GM23338 (cell line): ENCODE measurements around the gene MAMLD1. TPM values are rescaled to one million over a fixed set of nuclear protein-coding genes. Genes with fewer than 3 reads are reported as not detected.

Source experiments
- ATAC-seq: fragments of 200-7000 bp; cut with Tn5 transposase; 3 replicates; pipeline ENCODE4 v1.9.1; 2020
- DNase-seq: peaks from one replicate; pipeline ENCODE4 v3.0.0-alpha.2; 2015; ENCODE audit warnings: low spot score
- H2AFZ ChIP-seq: fragments of 200-600 bp; sonication (generic); 2 replicates; pipeline ENCODE4 v1.8.0; 2016; ENCODE audit warnings: antibody characterized with exemption, mild to moderate bottlenecking, moderate library complexity
- H3F3A ChIP-seq: fragments of 200-600 bp; sonication (generic); replicated peaks from 2 replicates; pipeline ENCODE4 v1.8.0; 2017; ENCODE audit warnings: antibody characterized with exemption, mixed run types, low read depth
- H3K27ac ChIP-seq: fragments of 200-600 bp; sonication (generic); 2 replicates; pipeline ENCODE4 v1.6.1; 2016; ENCODE audit warnings: low read depth
- H3K27me3 ChIP-seq: fragments of 200-600 bp; sonication (generic); 2 replicates; pipeline ENCODE4 v1.8.0; 2016; ENCODE audit warnings: mild to moderate bottlenecking, mixed run types, moderate library complexity; ENCODE audit not compliant: insufficient read depth
- H3K36me3 ChIP-seq: fragments of 200-600 bp; sonication (generic); 2 replicates; pipeline ENCODE4 v1.8.0; 2016; ENCODE audit warnings: mild to moderate bottlenecking; ENCODE audit not compliant: insufficient read depth
- H3K4me1 ChIP-seq: fragments of 200-600 bp; sonication (generic); 2 replicates; pipeline ENCODE4 v1.8.0; 2016; ENCODE audit warnings: mild to moderate bottlenecking, moderate library complexity; ENCODE audit not compliant: insufficient read depth
- H3K4me2 ChIP-seq: fragments of 200-600 bp; sonication (generic); 2 replicates; pipeline ENCODE4 v1.7.1; 2017; ENCODE audit warnings: mixed run types
- H3K4me3 ChIP-seq: fragments of 200-600 bp; sonication (generic); 2 replicates; pipeline ENCODE4 v1.6.1; 2016; ENCODE audit warnings: mixed run types
- H3K79me2 ChIP-seq: fragments of 200-600 bp; sonication (generic); replicated peaks from 2 replicates; pipeline ENCODE4 v1.8.0; 2017; ENCODE audit warnings: mild to moderate bottlenecking; ENCODE audit not compliant: insufficient read depth
- H3K9me2 ChIP-seq: fragments of 200-600 bp; sonication (generic); 2 replicates; pipeline ENCODE4 v1.8.0; 2017; ENCODE audit not compliant: insufficient read depth
- H4K20me1 ChIP-seq: fragments of 200-600 bp; sonication (generic); replicated peaks from 2 replicates; pipeline ENCODE4 v1.8.0; 2017; ENCODE audit warnings: mild to moderate bottlenecking; ENCODE audit not compliant: insufficient read depth
- H3K27ac Mint-ChIP-seq: 2 replicates; pipeline ENCODE4 v1.8.0; 2020; ENCODE audit warnings: inconsistent platforms, mild to moderate bottlenecking, moderate library complexity, mixed read lengths
- H3K27me3 Mint-ChIP-seq: 3 replicates; pipeline ENCODE4 v1.8.0; 2022; ENCODE audit warnings: low read depth, mild to moderate bottlenecking, moderate library complexity, mixed read lengths, inconsistent platforms; ENCODE audit not compliant: insufficient read depth, poor library complexity
- H3K36me3 Mint-ChIP-seq: 3 replicates; pipeline ENCODE4 v1.8.0; 2021; ENCODE audit warnings: low read depth, mild to moderate bottlenecking, inconsistent platforms, moderate library complexity, mixed read lengths
- H3K4me1 Mint-ChIP-seq: 3 replicates; pipeline ENCODE4 v1.8.0; 2020; ENCODE audit warnings: mild to moderate bottlenecking, inconsistent platforms, mixed read lengths
- H3K4me3 Mint-ChIP-seq: 3 replicates; pipeline ENCODE4 v1.8.0; 2021; ENCODE audit warnings: moderate library complexity, mild to moderate bottlenecking, inconsistent platforms, mixed read lengths
- H3K9me3 Mint-ChIP-seq: 3 replicates; pipeline ENCODE4 v1.8.0; 2020; ENCODE audit warnings: moderate library complexity, mild to moderate bottlenecking, inconsistent platforms, mixed read lengths
- CREB1 ChIP-seq: fragments of 250-450 bp; sonication (Bioruptor Pico); IDR thresholded peaks from 2 replicates; pipeline ENCODE4 v1.5.0; 2020; ENCODE audit warnings: low read depth, mild to moderate bottlenecking, moderate library complexity
- EZH2 ChIP-seq: fragments of 200-600 bp; sonication (generic); IDR thresholded peaks from one replicate; pipeline ENCODE4 v1.8.0; 2017; ENCODE audit warnings: antibody characterized with exemption, mild to moderate bottlenecking, low read depth; ENCODE audit not compliant: unreplicated experiment
- EZH2phosphoT487 ChIP-seq: fragments of 200-600 bp; sonication (generic); IDR thresholded peaks from one replicate; pipeline ENCODE4 v1.8.1; 2018; ENCODE audit warnings: antibody characterized with exemption; ENCODE audit not compliant: unreplicated experiment
- JUNB ChIP-seq: IDR thresholded peaks from one replicate; pipeline ENCODE4 v1.6.1; 2016; ENCODE audit warnings: antibody characterized with exemption; ENCODE audit not compliant: unreplicated experiment
- POLR2AphosphoS5 ChIP-seq: IDR thresholded peaks from 2 replicates; pipeline ENCODE4 v1.6.1; 2016; ENCODE audit warnings: antibody characterized with exemption, low read depth
- STAT1 ChIP-seq: IDR thresholded peaks from one replicate; pipeline ENCODE4 v1.6.1; 2016; ENCODE audit warnings: antibody characterized with exemption; ENCODE audit not compliant: unreplicated experiment
- ZNF114 ChIP-seq: fragments of 250-450 bp; sonication (Bioruptor Pico); IDR thresholded peaks from 2 replicates; pipeline ENCODE4 v1.5.0; 2020; ENCODE audit warnings: mild to moderate bottlenecking, moderate library complexity
- polyA plus RNA-seq: library from polyadenylated mRNA; unstranded; fragments of >200 nt; fragmentation: Nextera tagmentation; extraction: Ambion mirVana; gene quantifications from 2 replicates; pipeline ENCODE4 v1.2.1, GENCODE V29; 2016
- total RNA-seq: library from RNA; depleted of rRNA; stranded (reverse); fragments of >200 nt; shearing (Covaris generic); gene quantifications from 2 replicates; pipeline ENCODE4 v1.2.3, GENCODE V29; 2014
- TF ChIP-seq, protein P1 (sequence below), 2 experiments: fragments of 200-600 bp in 1 of 2; sonication (generic) in 1 of 2; conservative IDR thresholded peaks; 2 replicates each; pipeline versions ENCODE4 v1.5.1 to v1.6.1; 2016 to 2017; ENCODE audit warnings: antibody characterized with exemption in 2 of 2, low read depth in 2 of 2, mild to moderate bottlenecking in 2 of 2, moderate library complexity in 1 of 2
- TF ChIP-seq, protein P2 (sequence below): IDR thresholded peaks from one replicate; pipeline ENCODE4 v1.6.1; 2018; ENCODE audit warnings: antibody characterized with exemption; ENCODE audit not compliant: unreplicated experiment
- TF ChIP-seq, protein P3 (sequence below): IDR thresholded peaks from 2 replicates; pipeline ENCODE4 v1.6.1; 2016; ENCODE audit warnings: antibody characterized with exemption

MAMLD1 gene
- total and polyA plus RNA-seq, 2 experiments from 2014 or later, result 0.13 to 0.21 TPM

DNA sequence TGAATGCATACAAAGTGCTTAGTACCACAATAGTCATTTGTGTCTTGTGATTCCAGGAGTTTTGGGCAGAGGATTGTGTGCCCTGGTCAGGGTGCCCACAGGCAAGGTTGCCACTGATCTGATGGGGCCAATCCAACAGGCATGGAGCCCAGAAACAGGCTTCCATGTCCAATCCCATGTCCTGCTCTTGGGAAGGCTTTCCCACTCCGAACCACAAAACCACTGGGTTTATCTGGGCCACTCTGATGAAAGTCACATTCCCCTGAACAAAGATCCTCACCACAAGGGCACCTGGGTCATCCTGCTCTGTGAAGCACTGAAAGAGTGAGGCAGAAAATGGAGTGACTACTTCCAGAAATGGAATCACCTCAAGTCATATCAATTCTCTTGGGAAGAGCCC, 96.9 kb downstream of the MAMLD1 start:
- H3K36me3 ChIP-seq, result no peaks in the 10 kb centered on the region
- Mint-ChIP-seq H3K36me3 (no peaks in the 10 kb centered on the region), H3K27ac (no peak overlapping the region), H3K27me3 (no peaks in the 10 kb centered on the region), H3K9me3 (no peaks in the 10 kb centered on the region), H3K4me1 (no peaks in the 10 kb centered on the region), H3K4me3 (no peak overlapping the region)
- no peak for TF ChIP-seq POLR2AphosphoS5
- H3K27ac ChIP-seq, result no peak overlapping the region
- H2AFZ ChIP-seq, result no peak overlapping the region
- H3K79me2 ChIP-seq, result no peaks in the 10 kb centered on the region
- H3F3A ChIP-seq, result no peaks in the 10 kb centered on the region
- H3K9me2 ChIP-seq, result no peaks in the 10 kb centered on the region
- H3K4me3 ChIP-seq, result no peak overlapping the region
- ATAC-seq (no peak), DNase-seq (no peak)
- no peak overlapping the region for H3K4me2 ChIP-seq
- no peaks in the 10 kb centered on the region for H3K4me1 ChIP-seq
- H3K27me3 ChIP-seq, result no peaks in the 10 kb centered on the region
- H4K20me1 ChIP-seq, result no peaks in the 10 kb centered on the region

DNA sequence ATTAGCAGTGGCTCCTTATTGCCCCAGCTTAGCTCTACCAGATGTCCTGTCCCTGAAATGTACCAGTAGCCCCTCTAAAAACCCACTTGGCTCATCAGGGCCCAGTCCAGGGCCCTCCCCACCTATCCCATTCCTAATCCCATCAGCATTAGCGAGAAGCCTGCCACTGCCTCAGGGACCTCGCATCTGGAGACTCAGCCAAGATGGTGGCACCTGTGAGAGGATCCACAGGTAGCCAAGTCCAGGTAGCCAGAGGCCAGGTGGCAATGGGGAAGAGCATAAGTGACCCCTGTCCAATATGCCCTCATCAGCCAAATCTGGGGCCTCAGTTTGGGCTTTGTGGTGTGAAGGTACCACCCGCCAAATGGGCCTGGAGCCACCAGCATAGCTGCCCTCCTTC, 97.7 kb downstream of the MAMLD1 start:
- no peak for ATAC-seq
- H3K36me3 ChIP-seq, result no peaks in the 10 kb centered on the region
- H3K4me3 ChIP-seq, result no peak overlapping the region
- H3K27me3 Mint-ChIP-seq, result peaks cover 3% of the 10 kb centered on the region
- no peaks in the 10 kb centered on the region for H3K4me1 ChIP-seq
- no peak overlapping the region for H2AFZ ChIP-seq
- H3K4me2 ChIP-seq, result no peak overlapping the region
- no peaks in the 10 kb centered on the region for H3K79me2 ChIP-seq
- H3K4me1 Mint-ChIP-seq, result no peaks in the 10 kb centered on the region
- H3K36me3 Mint-ChIP-seq, result no peaks in the 10 kb centered on the region
- no peaks in the 10 kb centered on the region for H3F3A ChIP-seq
- no peak overlapping the region for H3K27ac Mint-ChIP-seq
- H4K20me1 ChIP-seq, result no peaks in the 10 kb centered on the region
- H3K4me3 Mint-ChIP-seq, result no peak overlapping the region
- no peak overlapping the region for H3K27ac ChIP-seq
- no peaks in the 10 kb centered on the region for H3K9me3 Mint-ChIP-seq
- no peaks in the 10 kb centered on the region for H3K27me3 ChIP-seq
- no peaks in the 10 kb centered on the region for H3K9me2 ChIP-seq
- no peak for DNase-seq
- TF ChIP-seq, protein P1, sequence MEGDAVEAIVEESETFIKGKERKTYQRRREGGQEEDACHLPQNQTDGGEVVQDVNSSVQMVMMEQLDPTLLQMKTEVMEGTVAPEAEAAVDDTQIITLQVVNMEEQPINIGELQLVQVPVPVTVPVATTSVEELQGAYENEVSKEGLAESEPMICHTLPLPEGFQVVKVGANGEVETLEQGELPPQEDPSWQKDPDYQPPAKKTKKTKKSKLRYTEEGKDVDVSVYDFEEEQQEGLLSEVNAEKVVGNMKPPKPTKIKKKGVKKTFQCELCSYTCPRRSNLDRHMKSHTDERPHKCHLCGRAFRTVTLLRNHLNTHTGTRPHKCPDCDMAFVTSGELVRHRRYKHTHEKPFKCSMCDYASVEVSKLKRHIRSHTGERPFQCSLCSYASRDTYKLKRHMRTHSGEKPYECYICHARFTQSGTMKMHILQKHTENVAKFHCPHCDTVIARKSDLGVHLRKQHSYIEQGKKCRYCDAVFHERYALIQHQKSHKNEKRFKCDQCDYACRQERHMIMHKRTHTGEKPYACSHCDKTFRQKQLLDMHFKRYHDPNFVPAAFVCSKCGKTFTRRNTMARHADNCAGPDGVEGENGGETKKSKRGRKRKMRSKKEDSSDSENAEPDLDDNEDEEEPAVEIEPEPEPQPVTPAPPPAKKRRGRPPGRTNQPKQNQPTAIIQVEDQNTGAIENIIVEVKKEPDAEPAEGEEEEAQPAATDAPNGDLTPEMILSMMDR (conservative IDR thresholded peaks at IDR 0.05; ENCODE audit: low read depth in 2 of 2), result no peak
- TF ChIP-seq POLR2AphosphoS5, result no peak
- no peak for TF ChIP-seq EZH2phosphoT487
- TF ChIP-seq, protein P2, sequence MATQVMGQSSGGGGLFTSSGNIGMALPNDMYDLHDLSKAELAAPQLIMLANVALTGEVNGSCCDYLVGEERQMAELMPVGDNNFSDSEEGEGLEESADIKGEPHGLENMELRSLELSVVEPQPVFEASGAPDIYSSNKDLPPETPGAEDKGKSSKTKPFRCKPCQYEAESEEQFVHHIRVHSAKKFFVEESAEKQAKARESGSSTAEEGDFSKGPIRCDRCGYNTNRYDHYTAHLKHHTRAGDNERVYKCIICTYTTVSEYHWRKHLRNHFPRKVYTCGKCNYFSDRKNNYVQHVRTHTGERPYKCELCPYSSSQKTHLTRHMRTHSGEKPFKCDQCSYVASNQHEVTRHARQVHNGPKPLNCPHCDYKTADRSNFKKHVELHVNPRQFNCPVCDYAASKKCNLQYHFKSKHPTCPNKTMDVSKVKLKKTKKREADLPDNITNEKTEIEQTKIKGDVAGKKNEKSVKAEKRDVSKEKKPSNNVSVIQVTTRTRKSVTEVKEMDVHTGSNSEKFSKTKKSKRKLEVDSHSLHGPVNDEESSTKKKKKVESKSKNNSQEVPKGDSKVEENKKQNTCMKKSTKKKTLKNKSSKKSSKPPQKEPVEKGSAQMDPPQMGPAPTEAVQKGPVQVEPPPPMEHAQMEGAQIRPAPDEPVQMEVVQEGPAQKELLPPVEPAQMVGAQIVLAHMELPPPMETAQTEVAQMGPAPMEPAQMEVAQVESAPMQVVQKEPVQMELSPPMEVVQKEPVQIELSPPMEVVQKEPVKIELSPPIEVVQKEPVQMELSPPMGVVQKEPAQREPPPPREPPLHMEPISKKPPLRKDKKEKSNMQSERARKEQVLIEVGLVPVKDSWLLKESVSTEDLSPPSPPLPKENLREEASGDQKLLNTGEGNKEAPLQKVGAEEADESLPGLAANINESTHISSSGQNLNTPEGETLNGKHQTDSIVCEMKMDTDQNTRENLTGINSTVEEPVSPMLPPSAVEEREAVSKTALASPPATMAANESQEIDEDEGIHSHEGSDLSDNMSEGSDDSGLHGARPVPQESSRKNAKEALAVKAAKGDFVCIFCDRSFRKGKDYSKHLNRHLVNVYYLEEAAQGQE, result no peak
- no peak for TF ChIP-seq CREB1 (CRISPR knock-in tag)
- no peak for TF ChIP-seq ZNF114 (CRISPR knock-in tag)
- TF ChIP-seq EZH2, result no peak
- TF ChIP-seq, protein P3, sequence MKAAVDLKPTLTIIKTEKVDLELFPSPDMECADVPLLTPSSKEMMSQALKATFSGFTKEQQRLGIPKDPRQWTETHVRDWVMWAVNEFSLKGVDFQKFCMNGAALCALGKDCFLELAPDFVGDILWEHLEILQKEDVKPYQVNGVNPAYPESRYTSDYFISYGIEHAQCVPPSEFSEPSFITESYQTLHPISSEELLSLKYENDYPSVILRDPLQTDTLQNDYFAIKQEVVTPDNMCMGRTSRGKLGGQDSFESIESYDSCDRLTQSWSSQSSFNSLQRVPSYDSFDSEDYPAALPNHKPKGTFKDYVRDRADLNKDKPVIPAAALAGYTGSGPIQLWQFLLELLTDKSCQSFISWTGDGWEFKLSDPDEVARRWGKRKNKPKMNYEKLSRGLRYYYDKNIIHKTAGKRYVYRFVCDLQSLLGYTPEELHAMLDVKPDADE, result no peak
- no peak for TF ChIP-seq JUNB
- no peak for TF ChIP-seq STAT1
